ENCODE measurements around the gene CAMK2D. TPM values are rescaled to one million over a fixed set of nuclear protein-coding genes. Genes with fewer than 3 reads are reported as not detected.
A peak's percentile ranks its signal among the peaks of the same experiment; 100 is the strongest.

The CAMK2D gene
- total RNA-seq, 1 donor from 2014 or later = 147 TPM

GRCh38 chr4:113559947-113560346 lies 201.6 kb downstream of the CAMK2D start:
- H3K27me3 ChIP-seq (ENCODE audit: control insufficient read depth in 3 of 3, insufficient read depth in 3 of 3, low read length in 3 of 3) = no peaks in the 10 kb centered on the region
- no peak overlapping the region for H3K27ac ChIP-seq (ENCODE audit: low read depth, low read length)

GRCh38 chr4:113556382-113557134 lies 205.0 kb downstream of the CAMK2D start:
- H3K27me3 ChIP-seq (ENCODE audit: control insufficient read depth in 3 of 3, insufficient read depth in 3 of 3, low read length in 3 of 3) = no peaks in the 10 kb centered on the region
- peak overlapping the region in 1 of 3 donors; percentile 8 for H3K4me3 ChIP-seq (ENCODE audit: low read length in 3 of 3)
- H3K36me3 ChIP-seq (ENCODE audit: control insufficient read depth in 3 of 3, insufficient read depth in 3 of 3, low read length in 3 of 3) = no peaks in the 10 kb centered on the region
- H3K27ac ChIP-seq (ENCODE audit: low read depth, low read length) = no peak overlapping the region
- peaks cover 8 to 10% (median 10%) of the 10 kb centered on the region in 3 donors for H3K4me1 ChIP-seq (ENCODE audit: control insufficient read depth in 3 of 3, insufficient read depth in 3 of 3, low read length in 3 of 3)
- H3K9me3 ChIP-seq (ENCODE audit: control insufficient read depth in 3 of 3, low read length in 3 of 3) = no peaks in the 10 kb centered on the region
- H3K9ac ChIP-seq (ENCODE audit: low read depth in 1 of 3, low read length in 3 of 3) = no peak overlapping the region

More at GRCh38 chr4:113559947-113560346, 201.6 kb downstream of the CAMK2D start:
- H3K4me3 ChIP-seq (ENCODE audit: low read length in 3 of 3) = no peak overlapping the region
- no peaks in the 10 kb centered on the region for H3K36me3 ChIP-seq (ENCODE audit: control insufficient read depth in 3 of 3, insufficient read depth in 3 of 3, low read length in 3 of 3)
- H3K9ac ChIP-seq (ENCODE audit: low read depth in 1 of 3, low read length in 3 of 3) = no peak overlapping the region
- H3K9me3 ChIP-seq (ENCODE audit: control insufficient read depth in 3 of 3, low read length in 3 of 3) = no peaks in the 10 kb centered on the region
- H3K4me1 ChIP-seq (ENCODE audit: control insufficient read depth in 3 of 3, insufficient read depth in 3 of 3, low read length in 3 of 3) = peaks cover 8 to 10% (median 10%) of the 10 kb centered on the region in 3 donors

DNA sequence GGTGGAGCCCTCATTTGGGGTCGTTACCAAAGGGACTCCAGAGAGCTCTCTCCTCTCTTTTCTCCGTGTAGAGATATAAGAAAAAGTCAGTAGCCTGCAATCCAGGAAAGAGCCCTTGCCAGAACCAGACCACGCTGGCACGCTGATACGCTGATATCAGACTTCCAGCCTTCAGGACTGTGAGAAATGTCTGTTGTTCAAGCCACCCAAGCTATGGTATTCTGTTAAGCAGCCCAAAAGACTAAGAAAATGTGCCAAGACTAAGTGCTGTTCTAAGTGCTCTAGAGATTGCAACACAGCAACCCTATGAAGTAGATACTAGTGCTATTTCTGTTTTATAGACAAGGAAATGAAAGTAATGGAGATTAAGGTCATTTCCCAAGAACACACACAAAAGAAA lies 205.7 kb downstream of the CAMK2D start:
- no peaks in the 10 kb centered on the region for H3K27me3 ChIP-seq (ENCODE audit: control insufficient read depth in 3 of 3, insufficient read depth in 3 of 3, low read length in 3 of 3)
- no peaks in the 10 kb centered on the region for H3K9me3 ChIP-seq (ENCODE audit: control insufficient read depth in 3 of 3, low read length in 3 of 3)
- H3K27ac ChIP-seq (ENCODE audit: low read depth, low read length) = no peak overlapping the region
- H3K9ac ChIP-seq (ENCODE audit: low read depth in 1 of 3, low read length in 3 of 3) = no peak overlapping the region
- no peaks in the 10 kb centered on the region for H3K36me3 ChIP-seq (ENCODE audit: control insufficient read depth in 3 of 3, insufficient read depth in 3 of 3, low read length in 3 of 3)
- peaks cover 8 to 10% (median 10%) of the 10 kb centered on the region in 3 donors for H3K4me1 ChIP-seq (ENCODE audit: control insufficient read depth in 3 of 3, insufficient read depth in 3 of 3, low read length in 3 of 3)
- H3K4me3 ChIP-seq (ENCODE audit: low read length in 3 of 3) = peak overlapping the region in 1 of 3 donors; percentile 8

- no peak overlapping the region for H3K27ac ChIP-seq (ENCODE audit: low read depth, low read length)
- H3K4me1 ChIP-seq (ENCODE audit: control insufficient read depth in 3 of 3, insufficient read depth in 3 of 3, low read length in 3 of 3) = peaks cover 7 to 13% (median 8%) of the 10 kb centered on the region in 3 donors
Measured at GRCh38 chr4:113553082-113553481, 208.5 kb downstream of the CAMK2D start.

GRCh38 chr4:113550510-113550909 lies 211.0 kb downstream of the CAMK2D start:
- Histone ChIP-seq H3K9me3 (ENCODE audit: control insufficient read depth in 3 of 3, low read length in 3 of 3) (no peaks in the 10 kb centered on the region), H3K4me3 (ENCODE audit: low read length in 3 of 3) (no peak overlapping the region), H3K4me1 (ENCODE audit: control insufficient read depth in 3 of 3, insufficient read depth in 3 of 3, low read length in 3 of 3) (peaks cover 3 to 6% (median 3%) of the 10 kb centered on the region in 3 donors), H3K36me3 (ENCODE audit: control insufficient read depth in 3 of 3, insufficient read depth in 3 of 3, low read length in 3 of 3) (no peaks in the 10 kb centered on the region), H3K9ac (ENCODE audit: low read depth in 1 of 3, low read length in 3 of 3) (no peak overlapping the region), H3K27me3 (ENCODE audit: control insufficient read depth in 3 of 3, insufficient read depth in 3 of 3, low read length in 3 of 3) (no peaks in the 10 kb centered on the region), H3K27ac (ENCODE audit: low read depth, low read length) (no peak overlapping the region)

More at GRCh38 chr4:113553082-113553481, 208.5 kb downstream of the CAMK2D start:
- H3K36me3 ChIP-seq (ENCODE audit: control insufficient read depth in 3 of 3, insufficient read depth in 3 of 3, low read length in 3 of 3) = no peaks in the 10 kb centered on the region
- H3K27me3 ChIP-seq (ENCODE audit: control insufficient read depth in 3 of 3, insufficient read depth in 3 of 3, low read length in 3 of 3) = no peaks in the 10 kb centered on the region
- no peaks in the 10 kb centered on the region for H3K9me3 ChIP-seq (ENCODE audit: control insufficient read depth in 3 of 3, low read length in 3 of 3)
- H3K9ac ChIP-seq (ENCODE audit: low read depth in 1 of 3, low read length in 3 of 3) = no peak overlapping the region
- no peak overlapping the region for H3K4me3 ChIP-seq (ENCODE audit: low read length in 3 of 3)

- H3K9ac ChIP-seq (ENCODE audit: low read depth in 1 of 3, low read length in 3 of 3) = no peak overlapping the region
- no peaks in the 10 kb centered on the region for H3K36me3 ChIP-seq (ENCODE audit: control insufficient read depth in 3 of 3, insufficient read depth in 3 of 3, low read length in 3 of 3)
- no peaks in the 10 kb centered on the region for H3K9me3 ChIP-seq (ENCODE audit: control insufficient read depth in 3 of 3, low read length in 3 of 3)
- H3K27ac ChIP-seq (ENCODE audit: low read depth, low read length) = peak overlapping the region; percentile 28
- H3K27me3 ChIP-seq (ENCODE audit: control insufficient read depth in 3 of 3, insufficient read depth in 3 of 3, low read length in 3 of 3) = no peaks in the 10 kb centered on the region
- peaks cover 3 to 6% (median 3%) of the 10 kb centered on the region in 3 donors for H3K4me1 ChIP-seq (ENCODE audit: control insufficient read depth in 3 of 3, insufficient read depth in 3 of 3, low read length in 3 of 3)
- H3K4me3 ChIP-seq (ENCODE audit: low read length in 3 of 3) = no peak overlapping the region
Measured at GRCh38 chr4:113548303-113548702, 213.2 kb downstream of the CAMK2D start.

- H3K36me3 ChIP-seq (ENCODE audit: control insufficient read depth in 3 of 3, insufficient read depth in 3 of 3, low read length in 3 of 3) = no peaks in the 10 kb centered on the region
- no peaks in the 10 kb centered on the region for H3K9me3 ChIP-seq (ENCODE audit: control insufficient read depth in 3 of 3, low read length in 3 of 3)
- no peak overlapping the region for H3K4me3 ChIP-seq (ENCODE audit: low read length in 3 of 3)
- H3K27me3 ChIP-seq (ENCODE audit: control insufficient read depth in 3 of 3, insufficient read depth in 3 of 3, low read length in 3 of 3) = no peaks in the 10 kb centered on the region
- H3K27ac ChIP-seq (ENCODE audit: low read depth, low read length) = peak overlapping the region; percentile 28
- no peak overlapping the region for H3K9ac ChIP-seq (ENCODE audit: low read depth in 1 of 3, low read length in 3 of 3)
- H3K4me1 ChIP-seq (ENCODE audit: control insufficient read depth in 3 of 3, insufficient read depth in 3 of 3, low read length in 3 of 3) = peaks cover 3 to 6% (median 3%) of the 10 kb centered on the region in 3 donors
Measured at GRCh38 chr4:113547487-113548042, 214.0 kb downstream of the CAMK2D start.

DNA sequence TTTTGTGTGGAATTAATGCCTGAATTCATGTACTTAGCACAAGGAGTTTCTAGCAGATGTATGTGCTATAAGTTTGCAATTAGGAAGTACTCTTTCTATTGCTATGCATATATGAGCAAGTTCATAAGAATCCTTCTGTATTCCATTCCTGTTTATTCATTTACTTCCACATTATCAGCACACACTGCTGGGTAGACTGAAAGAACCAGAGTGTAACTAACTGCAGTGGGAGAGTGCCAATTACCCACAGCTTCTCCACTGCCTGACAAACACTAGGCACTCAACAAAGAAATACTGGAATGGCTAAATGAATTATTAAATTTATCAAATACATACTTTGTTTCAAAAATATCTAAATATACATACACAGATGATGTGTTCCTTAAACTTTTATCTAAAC lies 219.6 kb downstream of the CAMK2D start:
- Histone ChIP-seq H3K9me3 (ENCODE audit: control insufficient read depth in 3 of 3, low read length in 3 of 3) (no peaks in the 10 kb centered on the region), H3K36me3 (ENCODE audit: control insufficient read depth in 3 of 3, insufficient read depth in 3 of 3, low read length in 3 of 3) (no peaks in the 10 kb centered on the region), H3K4me1 (ENCODE audit: control insufficient read depth in 3 of 3, insufficient read depth in 3 of 3, low read length in 3 of 3) (peaks cover 6 to 9% (median 8%) of the 10 kb centered on the region in 3 donors), H3K27me3 (ENCODE audit: control insufficient read depth in 3 of 3, insufficient read depth in 3 of 3, low read length in 3 of 3) (no peaks in the 10 kb centered on the region), H3K27ac (ENCODE audit: low read depth, low read length) (no peak overlapping the region), H3K4me3 (ENCODE audit: low read length in 3 of 3) (no peak overlapping the region), H3K9ac (ENCODE audit: low read depth in 1 of 3, low read length in 3 of 3) (no peak overlapping the region)

DNA sequence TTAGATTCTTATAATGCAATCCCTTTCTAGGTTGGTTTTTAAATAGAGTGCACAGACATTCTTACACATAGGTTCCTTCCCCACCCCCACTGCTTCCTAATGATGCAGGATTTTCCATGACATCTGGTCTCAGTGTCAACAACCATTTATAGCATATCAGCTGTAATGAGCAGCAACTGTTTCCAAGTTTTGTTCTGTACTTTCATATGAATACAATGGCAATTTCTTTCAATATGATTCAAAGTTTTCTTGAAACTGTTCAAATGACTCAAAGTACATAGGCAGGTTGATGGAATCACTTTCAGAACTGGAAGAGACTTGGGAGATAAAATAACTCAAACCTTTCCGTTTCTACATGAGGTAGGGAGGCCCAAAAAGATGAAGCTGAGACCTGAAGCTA lies 220.7 kb downstream of the CAMK2D start:
- Histone ChIP-seq H3K9me3 (ENCODE audit: control insufficient read depth in 3 of 3, low read length in 3 of 3) (no peaks in the 10 kb centered on the region), H3K27ac (ENCODE audit: low read depth, low read length) (peak overlapping the region; percentile 16)

DNA sequence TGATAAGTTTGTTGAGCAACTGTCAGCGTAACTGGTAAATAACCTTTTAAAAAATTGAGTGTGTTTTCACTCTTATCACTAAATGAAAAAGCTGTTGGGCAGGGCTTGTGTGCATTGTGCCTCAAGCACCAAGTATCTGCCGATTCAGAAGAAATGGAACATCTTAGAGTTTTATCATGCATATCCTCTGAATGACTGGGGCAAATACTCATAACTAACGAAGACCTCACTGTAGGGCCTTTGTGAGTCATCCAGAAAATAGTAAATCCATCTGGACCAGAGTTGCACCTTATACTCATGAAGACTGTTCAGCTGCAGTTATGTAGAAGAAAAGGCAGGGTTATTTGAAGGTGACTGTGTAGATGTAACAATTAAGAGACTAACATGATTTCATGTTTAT lies 222.1 kb downstream of the CAMK2D start:
- H3K4me1 ChIP-seq (ENCODE audit: control insufficient read depth in 3 of 3, insufficient read depth in 3 of 3, low read length in 3 of 3) = peaks cover 6 to 9% (median 8%) of the 10 kb centered on the region in 3 donors
- no peak overlapping the region for H3K27ac ChIP-seq (ENCODE audit: low read depth, low read length)

More for the DNA sequence above, 220.7 kb downstream of the CAMK2D start:
- Histone ChIP-seq H3K4me3 (ENCODE audit: low read length in 3 of 3) (no peak overlapping the region), H3K9ac (ENCODE audit: low read depth in 1 of 3, low read length in 3 of 3) (no peak overlapping the region), H3K27me3 (ENCODE audit: control insufficient read depth in 3 of 3, insufficient read depth in 3 of 3, low read length in 3 of 3) (no peaks in the 10 kb centered on the region), H3K36me3 (ENCODE audit: control insufficient read depth in 3 of 3, insufficient read depth in 3 of 3, low read length in 3 of 3) (no peaks in the 10 kb centered on the region), H3K4me1 (ENCODE audit: control insufficient read depth in 3 of 3, insufficient read depth in 3 of 3, low read length in 3 of 3) (peaks cover 6 to 9% (median 8%) of the 10 kb centered on the region in 3 donors)

More for the DNA sequence above, 222.1 kb downstream of the CAMK2D start:
- H3K9me3 ChIP-seq (ENCODE audit: control insufficient read depth in 3 of 3, low read length in 3 of 3) = no peaks in the 10 kb centered on the region
- no peaks in the 10 kb centered on the region for H3K27me3 ChIP-seq (ENCODE audit: control insufficient read depth in 3 of 3, insufficient read depth in 3 of 3, low read length in 3 of 3)
- no peak overlapping the region for H3K9ac ChIP-seq (ENCODE audit: low read depth in 1 of 3, low read length in 3 of 3)
- no peak overlapping the region for H3K4me3 ChIP-seq (ENCODE audit: low read length in 3 of 3)
- peaks cover 0 to 2% (median 0%) of the 10 kb centered on the region in 3 donors for H3K36me3 ChIP-seq (ENCODE audit: control insufficient read depth in 3 of 3, insufficient read depth in 3 of 3, low read length in 3 of 3)
